Vagina (tissue), 2 donors: Measurements from ENCODE around the gene ZBTB47. TPM values are rescaled to one million over a fixed set of nuclear protein-coding genes. Genes with fewer than 3 reads are reported as not detected.
A peak's percentile ranks its signal among the peaks of the same experiment; 100 is the strongest.

ENCODE experiments used
- DNase-seq, 2 donors: peaks; one replicate each; pipeline ENCODE4 v3.0.0-alpha.2; 2017; ENCODE audit errors: extremely low spot score in 2 of 2
- H3K27ac ChIP-seq: fragments of 200-600 bp; sonication (generic); one replicate; pipeline ENCODE4 v1.5.1; 2019
- H3K27me3 ChIP-seq: fragments of 200-600 bp; sonication (generic); one replicate; pipeline ENCODE4 v1.5.1; 2019
- H3K36me3 ChIP-seq, 2 donors: fragments of 200-600 bp; sonication (generic); one replicate each; pipeline ENCODE4 v1.5.1; 2017 to 2019
- H3K4me1 ChIP-seq: fragments of 200-600 bp; sonication (generic); one replicate; pipeline ENCODE4 v1.5.1; 2019
- H3K4me3 ChIP-seq, 2 donors: fragments of 200-600 bp; sonication (generic); 1 replicate in 1 of 2; 2 replicates in 1 of 2; pipeline ENCODE4 v1.5.1; 2016 to 2019
- H3K9me3 ChIP-seq: fragments of 200-600 bp; sonication (generic); one replicate; pipeline ENCODE4 v1.5.1; 2019
- CTCF ChIP-seq, 3 experiments: fragments of 450-650 bp in 2 of 3; fragments of 200-600 bp in 1 of 3; sonication (generic) in 1 of 3; IDR thresholded peaks; one replicate each; pipeline ENCODE4 v1.5.1; 2017 to 2019; ENCODE audit warnings: antibody characterized with exemption in 3 of 3, mild to moderate bottlenecking in 2 of 3, moderate library complexity in 2 of 3
- POLR2A ChIP-seq, 2 donors: fragments of 450-650 bp; IDR thresholded peaks; one replicate each; pipeline ENCODE4 v1.6.1; 2017; ENCODE audit warnings: antibody characterized with exemption in 2 of 2, mild to moderate bottlenecking in 2 of 2, moderate library complexity in 2 of 2
- POLR2AphosphoS5 ChIP-seq, 2 donors: sonication (generic); formaldehyde crosslinking; IDR thresholded peaks; one replicate each; pipeline ENCODE4 v1.9.0; 2017; ENCODE audit warnings: antibody characterized with exemption in 2 of 2, mild to moderate bottlenecking in 2 of 2, low read depth in 1 of 2; ENCODE audit not compliant: insufficient read depth in 1 of 2
- intact Hi-C: fragments of 100-400 bp; cut with DNase I; formaldehyde crosslinking; loops from one replicate; pipeline ENCODE4 v1.15.1; 2023
- total RNA-seq: library from RNA; depleted of rRNA; stranded (reverse); fragments of >200 nt; gene quantifications from one replicate; pipeline ENCODE4 v1.2.3, GENCODE V29; 2016

Gene ZBTB47
- total RNA-seq, 1 donor from 2014 or later = 47.9 TPM

GRCh38 chr3:42635111-42635510, 18.4 kb upstream of the ZBTB47 start:
- H3K9me3 ChIP-seq = no peaks in the 10 kb centered on the region
- TF ChIP-seq CTCF (IDR thresholded peaks at IDR 0.05) = no peak
- no peak for TF ChIP-seq POLR2AphosphoS5 (IDR thresholded peaks at IDR 0.05; ENCODE audit: insufficient read depth in 1 of 2, low read depth in 1 of 2)
- no peak for TF ChIP-seq POLR2A (IDR thresholded peaks at IDR 0.05)
- H3K27ac ChIP-seq = no peak overlapping the region
- H3K4me1 ChIP-seq = no peaks in the 10 kb centered on the region
- DNase-seq = no peak
- H3K4me3 ChIP-seq = no peak overlapping the region
- peaks cover 11 to 89% of the 10 kb centered on the region in 2 donors for H3K36me3 ChIP-seq
- no peaks in the 10 kb centered on the region for H3K27me3 ChIP-seq
- intact Hi-C loops = no loop called here

GRCh38 chr3:42637001-42637400, 16.5 kb upstream of the ZBTB47 start:
- DNase-seq = no peak
- Histone ChIP-seq H3K4me1 (no peaks in the 10 kb centered on the region), H3K4me3 (no peak overlapping the region), H3K27me3 (no peaks in the 10 kb centered on the region), H3K27ac (no peak overlapping the region), H3K9me3 (no peaks in the 10 kb centered on the region), H3K36me3 (peaks cover 11 to 95% of the 10 kb centered on the region in 2 donors)
- intact Hi-C loops = no loop called here
- TF ChIP-seq POLR2AphosphoS5 (IDR thresholded peaks at IDR 0.05; ENCODE audit: insufficient read depth in 1 of 2, low read depth in 1 of 2) (no peak), POLR2A (IDR thresholded peaks at IDR 0.05) (no peak), CTCF (IDR thresholded peaks at IDR 0.05) (no peak)

GRCh38 chr3:42638339-42638842, 15.1 kb upstream of the ZBTB47 start:
- intact Hi-C loops = no loop called here
- DNase-seq = no peak
- H3K27ac ChIP-seq = peak overlapping the region; percentile 10
- H3K9me3 ChIP-seq = no peaks in the 10 kb centered on the region
- TF ChIP-seq POLR2A (IDR thresholded peaks at IDR 0.05) = no peak
- no peak for TF ChIP-seq POLR2AphosphoS5 (IDR thresholded peaks at IDR 0.05; ENCODE audit: insufficient read depth in 1 of 2, low read depth in 1 of 2)
- TF ChIP-seq CTCF (IDR thresholded peaks at IDR 0.05) = no peak
- H3K36me3 ChIP-seq = peaks cover 6 to 94% of the 10 kb centered on the region in 2 donors
- H3K4me3 ChIP-seq = no peak overlapping the region
- no peaks in the 10 kb centered on the region for H3K4me1 ChIP-seq
- no peaks in the 10 kb centered on the region for H3K27me3 ChIP-seq

- TF ChIP-seq POLR2AphosphoS5 (IDR thresholded peaks at IDR 0.05; ENCODE audit: insufficient read depth in 1 of 2, low read depth in 1 of 2) (no peak), CTCF (IDR thresholded peaks at IDR 0.05) (no peak), POLR2A (IDR thresholded peaks at IDR 0.05) (no peak)
- Histone ChIP-seq H3K27ac (peak overlapping the region; percentile 10), H3K4me3 (no peak overlapping the region), H3K27me3 (no peaks in the 10 kb centered on the region), H3K36me3 (peaks cover 4 to 94% of the 10 kb centered on the region in 2 donors), H3K4me1 (no peaks in the 10 kb centered on the region), H3K9me3 (no peaks in the 10 kb centered on the region)
- intact Hi-C loops = no loop called here
- no peak for DNase-seq
Observed at GRCh38 chr3:42639192-42639591, 14.3 kb upstream of the ZBTB47 start.

- intact Hi-C loops = no loop called here
- H3K36me3 ChIP-seq = peaks cover 4 to 97% of the 10 kb centered on the region in 2 donors
- DNase-seq = no peak
Observed at GRCh38 chr3:42640129-42640528, 13.4 kb upstream of the ZBTB47 start.

More at GRCh38 chr3:42640129-42640528, 13.4 kb upstream of the ZBTB47 start:
- Histone ChIP-seq H3K4me1 (no peaks in the 10 kb centered on the region), H3K4me3 (no peak overlapping the region), H3K27me3 (no peaks in the 10 kb centered on the region), H3K9me3 (no peaks in the 10 kb centered on the region), H3K27ac (no peak overlapping the region)
- no peak for TF ChIP-seq CTCF (IDR thresholded peaks at IDR 0.05)
- no peak for TF ChIP-seq POLR2AphosphoS5 (IDR thresholded peaks at IDR 0.05; ENCODE audit: insufficient read depth in 1 of 2, low read depth in 1 of 2)
- no peak for TF ChIP-seq POLR2A (IDR thresholded peaks at IDR 0.05)
